GM19397 (cell line): ENCODE results near the gene KRT77.

Source experiments
- ATAC-seq: cut with Tn5 transposase; IDR thresholded peaks from one replicate; pipeline ENCODE4 v1.9.1; 2021; ENCODE audit warnings: mild to moderate bottlenecking, moderate library complexity; ENCODE audit not compliant: unreplicated experiment

The KRT77 gene

GRCh38 chr12:52694151-52694550 lies 9.2 kb downstream of the KRT77 start:
- no peak for ATAC-seq

GRCh38 chr12:52693261-52693660 lies 10.1 kb downstream of the KRT77 start:
- no peak for ATAC-seq

- no peak for ATAC-seq
Observed at GRCh38 chr12:52692254-52692653, 11.1 kb downstream of the KRT77 start.

DNA sequence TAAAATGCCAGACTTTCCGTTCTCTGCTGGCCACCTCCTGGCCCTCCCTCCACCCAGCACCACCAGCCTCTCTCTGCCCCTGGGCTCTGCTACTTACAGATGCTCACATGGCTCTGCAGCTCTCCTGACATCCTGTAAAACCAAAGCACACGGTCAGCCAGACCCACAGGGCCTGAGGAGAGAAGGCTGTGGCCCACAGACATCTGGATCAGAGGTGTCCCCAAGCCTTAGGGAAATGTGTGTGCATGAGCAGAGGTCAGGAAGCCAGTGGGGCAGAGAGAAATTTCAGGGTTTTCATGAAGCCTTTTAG lies 11.5 kb downstream of the KRT77 start:
- no peak for ATAC-seq

GRCh38 chr12:52691076-52691840 lies 12.1 kb downstream of the KRT77 start:
- no peak for ATAC-seq

DNA sequence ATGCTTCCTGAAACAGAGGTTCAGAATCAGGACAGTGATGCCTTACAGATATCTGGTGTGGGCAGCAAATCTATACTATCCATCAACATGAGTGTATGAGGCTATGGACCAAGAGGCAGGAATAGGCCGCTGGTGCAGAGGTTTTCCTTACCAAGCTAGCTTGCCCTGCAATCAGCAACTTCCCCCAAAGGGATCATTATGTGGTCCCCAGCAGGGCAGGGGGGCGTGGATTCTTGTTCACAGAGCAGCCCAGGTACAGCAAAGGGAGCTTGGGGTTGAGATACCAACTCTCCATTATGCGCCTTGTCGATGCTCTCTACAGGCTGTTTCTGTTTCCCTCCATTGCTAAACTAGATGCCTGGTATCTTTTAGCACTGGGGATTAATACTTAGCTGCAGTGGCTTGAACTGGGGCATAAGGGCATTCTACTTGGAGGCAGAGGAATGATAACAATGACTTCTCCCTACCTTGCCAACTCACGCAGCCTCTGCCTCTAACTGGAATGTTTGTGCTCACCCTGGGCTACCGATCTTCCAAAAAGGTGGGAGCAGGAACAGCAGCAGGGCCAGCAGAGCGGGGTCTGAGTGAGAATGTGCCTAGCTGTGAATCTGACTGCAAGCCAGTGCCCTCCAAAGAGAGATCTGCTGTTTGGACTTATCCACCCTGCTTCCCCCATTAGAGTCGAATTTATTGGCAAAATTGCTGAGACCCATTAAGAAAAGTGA lies 12.8 kb downstream of the KRT77 start:
- no peak for ATAC-seq

DNA sequence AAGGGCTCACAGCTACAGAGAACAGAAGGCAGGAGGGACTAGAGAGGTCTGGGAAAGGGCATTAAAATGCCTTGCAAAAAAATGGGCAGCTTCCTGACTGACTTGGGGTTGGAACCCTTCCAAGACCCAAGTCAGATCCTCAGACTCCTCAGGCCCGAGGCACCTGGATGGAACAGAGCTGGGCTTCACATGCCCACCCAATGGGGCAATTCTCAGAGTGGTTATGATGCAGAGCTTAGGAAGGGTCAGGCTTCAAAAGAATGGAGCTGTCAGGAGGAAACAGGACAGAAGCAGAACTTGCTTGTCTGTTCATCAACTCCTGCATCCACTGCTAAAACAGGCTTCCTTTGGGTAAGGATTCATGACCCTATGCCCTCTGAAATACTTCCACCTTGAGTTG lies 13.4 kb downstream of the KRT77 start:
- no peak for ATAC-seq

DNA sequence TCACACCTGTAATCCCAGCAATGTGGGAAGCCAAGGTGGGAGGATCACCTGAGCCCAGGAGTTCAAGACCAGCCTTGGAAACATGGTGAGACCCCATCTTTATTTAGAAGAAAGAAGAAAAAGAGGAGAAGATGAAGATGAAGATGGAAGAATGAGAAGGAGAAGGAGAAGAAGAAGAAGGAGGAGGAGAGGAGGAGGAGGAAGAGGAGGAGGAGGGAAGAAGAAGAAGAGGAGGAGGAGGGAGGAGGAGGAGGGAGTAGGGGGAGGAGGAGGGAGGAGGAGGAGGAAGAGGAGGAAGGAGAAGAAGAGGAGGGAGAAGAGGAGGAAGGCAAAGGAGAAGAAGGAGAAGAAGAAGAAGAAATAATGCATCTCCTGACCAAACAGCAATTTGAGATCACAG lies 14.1 kb downstream of the KRT77 start:
- ATAC-seq: no peak

DNA sequence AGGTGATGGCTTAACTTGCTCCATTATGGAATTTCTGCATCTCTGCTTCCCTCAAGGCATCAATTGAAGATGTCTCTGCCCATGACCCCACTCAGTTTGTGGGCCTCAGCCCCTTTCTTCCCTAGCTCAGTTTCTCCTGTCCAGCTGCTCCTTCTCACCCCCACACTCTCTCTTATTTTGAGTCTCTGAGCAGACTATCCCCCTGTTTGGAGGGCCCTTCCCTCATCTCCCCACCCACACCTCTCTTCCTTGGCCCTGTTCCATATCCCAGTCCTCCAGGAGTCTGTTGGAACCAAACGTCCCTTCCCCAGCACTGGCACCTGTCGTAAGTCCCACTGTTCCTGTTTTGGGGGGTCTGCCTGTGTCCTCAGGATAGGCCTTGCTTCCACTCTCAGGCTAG lies 14.8 kb downstream of the KRT77 start:
- ATAC-seq: no peak

- ATAC-seq: no peak
Observed at GRCh38 chr12:52687497-52688385, 15.6 kb downstream of the KRT77 start.

DNA sequence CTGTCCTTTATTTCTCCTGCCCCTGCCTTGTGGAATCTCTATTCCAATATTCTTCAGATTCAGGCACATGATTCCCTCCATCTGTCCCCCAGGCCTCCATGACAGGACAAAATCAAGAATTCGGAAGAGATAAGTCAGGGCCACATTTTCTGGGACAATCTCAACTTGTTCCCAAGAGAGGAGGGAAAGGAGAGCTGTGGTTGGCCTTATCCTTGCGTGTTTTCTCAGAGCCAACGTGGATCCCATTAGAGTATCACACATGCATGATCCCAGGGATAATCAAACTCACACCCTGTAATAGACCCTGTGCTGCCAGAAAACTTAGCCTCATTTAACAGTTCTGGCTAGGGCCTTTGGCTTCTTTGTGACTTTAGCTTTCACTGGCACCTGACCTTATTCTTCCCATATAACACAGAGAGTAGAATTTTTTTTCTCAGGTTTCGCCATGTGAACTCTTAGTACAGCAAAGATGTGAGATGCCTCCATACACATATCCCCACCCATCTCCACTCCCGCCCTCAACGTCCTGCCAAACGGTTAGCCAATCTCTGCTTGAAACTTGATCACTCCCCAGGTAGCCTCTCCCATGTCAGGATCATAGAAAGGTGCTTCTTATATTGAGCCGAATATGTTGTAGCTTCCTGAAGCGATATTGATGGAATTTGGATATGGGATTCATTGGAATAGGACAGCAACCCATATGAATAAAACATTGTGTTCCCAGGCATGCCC lies 16.4 kb downstream of the KRT77 start:
- no peak for ATAC-seq

DNA sequence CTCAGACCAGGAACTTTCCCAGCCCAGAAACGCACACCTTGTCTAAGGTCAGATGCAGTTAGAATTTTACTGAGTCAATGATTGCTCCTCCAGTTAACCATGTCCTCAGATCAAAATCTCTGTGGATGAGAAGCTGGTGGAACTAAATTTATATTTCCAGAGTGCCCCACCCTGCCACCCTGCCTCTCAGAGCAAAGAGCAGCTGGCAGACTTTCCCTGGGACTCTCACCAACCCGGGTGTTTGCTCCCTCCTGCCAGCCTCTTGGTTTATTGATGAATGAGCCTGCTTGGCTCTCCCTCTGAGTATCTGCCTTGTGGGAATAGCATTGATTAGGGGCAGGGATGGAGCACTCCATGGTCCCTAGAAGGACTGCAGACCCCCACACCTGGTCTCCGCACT lies 17.3 kb downstream of the KRT77 start:
- ATAC-seq: no peak

DNA sequence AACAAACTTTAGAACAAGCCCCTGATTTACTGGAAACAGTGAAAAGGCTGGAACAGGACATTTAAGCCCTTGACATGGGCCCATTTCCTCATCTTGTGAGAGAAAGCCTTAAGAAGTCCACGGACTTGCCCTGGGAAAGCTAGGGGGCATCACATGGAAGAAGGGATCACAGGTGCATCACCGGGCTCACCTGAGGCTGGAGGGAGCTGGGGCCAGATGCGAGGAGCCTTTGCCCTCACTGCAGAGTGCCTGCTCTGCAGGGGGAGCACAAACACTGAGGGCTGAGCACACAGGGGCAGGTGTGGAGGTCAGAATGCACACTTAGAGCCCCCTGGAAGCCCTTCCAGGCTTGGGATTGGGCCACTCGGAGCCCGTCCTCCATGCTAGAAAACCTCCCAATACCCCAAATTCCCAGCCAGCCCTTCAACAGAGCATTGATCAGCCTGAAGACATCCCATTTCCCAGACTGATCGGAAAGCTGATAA lies 17.9 kb downstream of the KRT77 start:
- no peak for ATAC-seq

DNA sequence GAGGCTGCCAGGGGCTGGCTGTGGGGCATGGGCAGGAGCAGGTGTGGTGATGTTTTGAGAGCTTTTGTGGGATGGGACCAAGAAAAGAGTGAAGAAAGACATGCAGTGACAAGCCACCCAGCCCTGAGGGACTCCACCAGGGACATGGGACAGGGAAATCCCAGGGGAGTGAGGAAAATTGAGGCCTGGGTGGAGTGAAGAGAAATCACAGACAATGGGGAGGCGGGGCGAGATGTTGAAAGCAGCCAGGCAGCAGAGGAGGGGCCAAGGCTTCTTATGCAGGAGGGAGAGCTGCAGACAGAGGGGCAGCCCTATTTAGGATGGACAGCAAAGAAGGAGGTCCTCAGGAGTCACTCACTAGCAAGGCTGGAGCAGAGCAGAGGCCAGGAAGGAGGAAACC lies 18.9 kb downstream of the KRT77 start:
- ATAC-seq: no peak

- no peak for ATAC-seq
Observed at GRCh38 chr12:52683575-52684300, 19.6 kb downstream of the KRT77 start.

DNA sequence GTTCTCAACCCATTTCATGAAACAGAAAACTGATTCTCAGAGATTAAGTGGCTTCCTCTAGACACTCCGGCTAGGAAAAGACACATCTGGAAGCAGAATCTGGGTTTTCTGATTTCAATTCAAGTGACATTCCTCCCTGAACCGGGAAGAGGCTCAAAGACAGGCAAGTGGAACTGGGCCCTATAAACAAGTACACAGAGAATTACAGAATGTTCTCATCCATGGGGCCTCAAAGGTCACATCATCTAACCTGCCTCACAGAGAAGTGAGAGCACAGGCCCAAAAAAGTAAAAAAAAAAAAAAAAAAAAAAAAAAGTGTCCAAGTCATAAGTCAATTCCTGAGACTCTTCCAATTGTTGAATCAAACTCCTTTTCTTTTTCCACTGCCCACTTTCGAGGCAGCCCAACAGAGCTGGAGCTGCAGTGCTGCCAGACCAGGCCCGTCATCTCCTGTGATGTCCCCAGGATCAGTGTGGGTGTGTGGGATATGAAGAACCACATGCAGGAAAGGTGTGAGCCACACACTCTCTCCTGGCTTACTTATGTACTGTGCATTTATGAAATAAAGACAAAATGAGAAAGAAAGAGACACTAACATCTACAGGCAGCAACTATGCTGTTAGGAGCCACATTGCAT lies 20.3 kb downstream of the KRT77 start:
- ATAC-seq: no peak

- no peak for ATAC-seq
Observed at GRCh38 chr12:52682381-52682660, 21.0 kb downstream of the KRT77 start.

GRCh38 chr12:52681526-52682380 lies 21.6 kb downstream of the KRT77 start:
- ATAC-seq: no peak

DNA sequence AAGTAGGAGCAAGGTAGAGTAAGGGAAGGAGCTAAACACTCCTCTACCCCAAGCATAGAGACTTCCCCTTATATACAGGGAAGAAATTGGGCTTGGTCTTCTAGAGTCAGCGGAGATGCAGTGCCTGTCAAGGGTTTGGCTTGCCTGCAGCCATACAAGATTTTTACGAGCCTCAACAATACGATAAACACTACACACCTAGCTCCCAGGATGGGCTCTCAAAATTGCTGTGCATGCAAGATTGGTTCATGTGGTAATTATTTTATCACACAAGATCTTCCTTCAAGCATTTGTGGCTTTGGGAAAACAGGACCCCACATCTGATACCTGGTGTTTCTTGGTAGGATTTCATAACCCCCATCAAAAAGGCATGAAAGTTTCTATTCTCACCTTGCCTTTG lies 23.0 kb downstream of the KRT77 start, which contains the start of gene KRT1:
Gene KRT1 (minus strand): TSS at position 45 of the 400 bp plus-strand sequence. CDS start 59 bp downstream, outside the sequence.
- no peak for ATAC-seq
